HG03457 (cell line): ENCODE data around the gene RTL1.

Experiments
- ATAC-seq: cut with Tn5 transposase; IDR thresholded peaks from one replicate; pipeline ENCODE4 v1.9.1; 2021; ENCODE audit warnings: moderate number of reproducible peaks; ENCODE audit not compliant: unreplicated experiment

Gene RTL1

DNA sequence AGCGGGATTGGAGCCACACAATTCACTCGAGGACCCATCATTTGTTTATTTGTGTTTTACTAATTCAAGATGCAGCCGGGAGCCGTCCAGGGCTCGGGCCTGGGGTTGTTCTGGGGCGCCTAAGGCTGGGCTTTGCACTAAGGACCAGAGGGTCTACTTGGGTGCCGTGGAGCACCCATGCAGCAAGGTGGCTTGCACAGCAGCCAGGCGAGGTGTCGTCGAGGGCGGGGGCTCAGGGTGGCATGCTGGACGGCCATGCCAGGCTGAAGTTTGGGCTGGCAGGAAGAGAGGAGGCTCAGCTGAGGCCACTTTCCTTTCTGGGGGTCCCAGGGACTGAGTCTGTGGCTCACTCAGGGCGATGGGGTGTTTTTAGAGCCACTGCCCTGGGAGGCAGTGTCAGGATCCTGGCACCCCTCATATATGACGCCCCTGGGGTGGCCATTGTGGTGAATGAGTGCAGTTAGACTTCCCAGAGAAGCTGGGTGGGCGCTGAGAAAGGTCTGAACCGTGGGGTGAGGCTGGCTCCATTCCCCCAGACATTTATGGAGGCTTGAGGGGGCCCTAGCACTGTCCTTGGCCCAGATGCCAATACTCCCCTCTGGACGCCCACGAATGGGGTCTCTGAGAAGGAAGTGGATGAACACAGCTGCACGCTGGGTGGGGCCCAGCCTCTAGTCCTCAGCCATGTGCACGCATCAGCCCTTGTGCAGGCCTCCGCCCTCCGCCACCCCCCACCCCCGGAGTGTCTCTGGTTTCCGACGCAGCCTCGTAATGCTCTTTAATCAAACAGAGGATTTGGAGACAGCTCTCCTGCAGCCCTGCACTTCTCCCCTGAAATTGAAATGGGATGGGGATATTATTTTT lies 66.3 kb downstream of the RTL1 start:
- no peak for ATAC-seq

DNA sequence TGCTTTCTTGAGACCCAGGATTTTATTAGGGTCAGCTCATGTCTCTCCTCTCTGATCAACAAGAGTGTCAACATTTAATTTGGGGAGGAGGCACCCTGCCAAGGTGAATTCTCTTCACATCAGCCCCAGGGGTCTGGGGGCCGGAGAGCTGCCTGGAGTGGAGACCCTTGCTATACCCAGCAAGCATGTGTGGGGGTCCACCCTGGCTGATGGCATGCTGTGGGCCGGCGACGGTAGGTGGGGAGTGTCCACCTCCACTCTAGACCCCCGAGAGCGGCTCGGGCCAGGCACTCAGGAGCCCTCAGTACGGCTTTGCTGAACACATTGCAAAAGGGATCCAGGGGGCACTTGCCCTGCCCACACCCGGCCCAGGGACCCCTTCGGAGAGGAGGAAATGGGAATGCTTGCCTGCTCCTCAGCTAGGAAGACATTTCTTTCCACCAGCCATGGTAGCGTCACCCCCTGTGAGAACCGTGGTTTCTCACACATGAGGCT lies 67.2 kb downstream of the RTL1 start:
- no peak for ATAC-seq

DNA sequence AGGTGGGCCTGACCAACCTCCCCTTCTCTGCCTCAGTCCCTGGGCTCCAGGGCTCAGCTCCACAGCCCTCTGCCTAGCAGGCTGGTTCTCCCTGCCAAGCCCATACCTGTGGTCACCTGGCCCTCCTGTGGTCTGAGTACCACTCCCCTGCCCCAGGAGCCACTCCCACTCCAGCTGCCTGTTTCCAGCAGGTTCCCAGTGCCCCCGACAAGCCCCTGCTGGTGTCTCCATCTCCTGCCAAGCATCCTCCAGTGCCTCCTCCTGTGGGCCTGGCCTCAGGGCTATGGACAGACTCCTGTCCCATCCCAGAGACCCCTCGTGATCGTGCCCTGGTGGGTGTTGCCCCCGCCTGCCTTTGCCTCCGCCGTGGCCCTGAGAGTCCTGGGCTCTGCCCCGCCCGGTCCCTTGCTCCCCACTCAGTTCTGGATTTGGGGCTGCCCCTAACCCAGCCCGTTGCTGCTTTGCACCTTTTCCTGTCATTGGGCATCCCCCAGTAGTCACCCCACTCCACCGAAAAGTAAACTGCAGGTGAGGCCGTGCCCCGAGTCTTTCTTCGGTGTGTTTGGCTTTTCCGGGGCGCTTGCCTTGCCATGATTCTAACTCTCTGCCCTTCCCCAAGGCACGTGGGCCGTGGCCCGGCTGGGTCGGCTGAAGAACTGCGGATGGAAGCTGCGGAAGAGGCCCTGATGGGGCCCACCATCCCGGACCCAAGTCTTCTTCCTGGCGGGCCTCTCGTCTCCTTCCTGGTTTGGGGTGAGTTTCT lies 67.8 kb downstream of the RTL1 start:
- no peak for ATAC-seq

DNA sequence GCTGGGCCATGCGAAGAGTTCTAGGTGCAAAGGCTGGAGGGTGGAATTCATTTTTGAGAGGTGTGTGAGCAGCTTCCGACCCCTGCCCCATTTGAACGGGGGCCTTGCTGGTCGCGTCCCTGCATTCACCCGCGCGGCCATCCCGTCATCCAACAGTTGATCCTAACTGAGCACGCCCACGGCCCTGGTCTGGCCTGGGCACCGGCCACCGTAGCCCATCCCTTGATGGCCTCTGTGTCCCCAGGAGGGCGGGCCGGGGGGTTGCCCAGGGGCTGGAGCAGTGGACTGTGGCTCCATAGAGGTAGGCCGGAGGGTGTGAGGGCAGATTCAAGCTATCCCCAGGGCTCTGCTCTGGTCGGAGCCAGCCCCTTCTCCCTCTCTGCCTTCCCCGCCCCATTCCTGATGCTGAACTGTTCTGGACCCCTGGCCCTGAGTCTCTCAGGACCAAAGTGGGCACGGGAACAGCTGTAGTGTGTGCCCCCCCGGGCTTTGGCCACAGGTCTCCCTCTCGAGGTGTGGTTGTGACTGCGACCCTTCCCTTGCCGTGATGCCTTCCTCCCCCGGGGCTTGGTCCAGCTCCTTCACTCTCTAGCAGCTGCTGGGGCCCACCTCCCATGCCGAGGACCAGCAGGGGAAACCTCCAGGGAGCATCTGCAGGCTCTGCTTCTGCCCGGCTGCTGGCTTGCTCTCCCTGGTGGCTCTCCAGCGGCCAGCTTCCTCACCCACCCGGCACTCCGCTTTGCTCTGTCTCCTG lies 68.6 kb downstream of the RTL1 start:
- no peak for ATAC-seq

DNA sequence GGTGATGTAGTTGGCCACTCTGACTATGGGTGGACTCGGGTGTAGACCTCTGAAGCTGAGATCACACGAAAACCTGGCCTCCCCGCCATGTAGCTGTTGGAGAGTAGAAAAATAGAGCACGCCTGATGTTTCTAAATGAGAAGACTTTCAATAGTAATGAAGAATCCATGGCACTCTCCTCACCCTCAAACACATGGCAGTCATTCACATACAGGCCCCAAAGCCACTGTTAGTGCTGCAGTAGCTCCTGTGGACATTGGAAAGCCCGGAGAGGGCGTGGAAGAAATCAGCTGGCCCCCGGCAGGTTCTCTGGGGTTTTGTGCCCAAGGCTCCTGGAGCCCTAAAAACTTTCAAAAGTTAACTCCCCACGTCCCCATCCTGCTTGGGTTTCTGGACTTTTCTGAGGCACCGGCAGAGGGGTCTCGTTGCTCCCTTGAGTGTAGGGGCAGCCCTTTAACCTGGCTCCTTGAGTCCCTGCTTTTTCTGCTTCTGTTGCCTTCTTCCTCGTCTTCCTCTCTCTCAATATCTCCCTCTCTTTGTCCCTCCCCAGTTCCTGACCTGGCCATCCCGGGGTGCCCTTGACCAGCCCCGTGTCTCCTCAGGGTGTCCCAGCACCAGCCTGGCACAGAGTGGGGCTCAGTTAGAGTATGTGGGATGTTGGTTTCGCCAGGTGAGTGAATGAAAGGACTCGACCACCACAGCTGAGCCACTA lies 69.3 kb downstream of the RTL1 start:
- ATAC-seq, result no peak

DNA sequence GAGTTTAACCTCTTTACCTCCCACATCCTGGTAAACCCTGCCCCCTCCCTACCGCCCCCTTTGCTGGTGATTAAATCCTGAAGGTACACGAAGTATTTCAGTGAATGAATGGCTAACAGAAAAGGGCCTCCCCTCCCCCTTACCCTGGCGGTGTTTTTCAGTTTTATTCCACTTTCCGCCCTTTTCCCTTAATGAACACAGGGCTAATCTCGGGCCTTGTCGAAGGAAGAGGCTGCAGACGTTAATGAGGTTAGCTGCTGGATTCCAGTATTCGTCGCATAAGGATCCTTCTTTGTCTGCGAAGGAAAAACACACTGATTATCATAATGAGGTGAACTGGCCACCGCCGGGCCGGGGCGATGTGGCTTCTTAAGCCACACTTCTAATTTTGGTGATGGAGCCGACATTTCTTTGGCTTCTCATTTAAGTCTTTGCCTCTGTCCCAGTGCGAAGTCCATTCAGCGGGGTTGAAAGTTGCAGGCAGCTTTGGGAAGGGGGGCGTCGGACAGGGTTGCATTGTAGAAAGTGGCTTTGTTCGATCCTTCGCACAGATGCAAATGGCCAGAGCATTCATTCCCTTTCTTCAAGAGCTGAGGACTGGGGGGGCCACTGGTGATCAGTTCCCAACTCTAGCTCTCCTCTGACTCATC lies 71.1 kb downstream of the RTL1 start:
- no peak for ATAC-seq

DNA sequence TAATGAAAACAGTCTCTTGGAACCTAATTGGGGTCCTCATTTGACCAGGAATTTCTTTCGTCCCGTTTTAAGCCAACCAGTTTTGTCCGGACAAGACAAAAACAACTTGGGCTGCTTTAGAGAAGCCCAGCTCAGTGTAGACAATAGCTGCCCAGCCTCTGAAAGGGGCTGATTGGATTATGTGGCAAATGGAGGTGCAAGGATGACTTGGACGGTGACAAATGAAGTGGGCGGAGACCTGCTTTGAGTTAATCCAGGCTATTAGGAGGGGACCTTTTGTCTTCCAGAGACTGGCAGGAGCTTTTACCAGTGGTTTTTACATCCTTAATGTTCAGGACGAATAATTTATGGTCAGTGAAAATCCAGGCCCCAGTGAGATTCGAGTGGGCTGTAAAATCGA lies 72.8 kb downstream of the RTL1 start:
- ATAC-seq, result no peak
